CD4-positive, alpha-beta T cell treated with Interleukin-4 for 4 hours (primary cell): ENCODE results near the gene STARD5.
"Not testable (repeated sequence)": the region's sequence is repeated elsewhere in the genome, so short reads cannot be mapped to it uniquely, and the experiment has no call there.

Source experiments
- DNase-seq: peaks from one replicate; pipeline ENCODE4 v3.0.0-alpha.2; 2020

Gene STARD5

GRCh38 chr15:81323944-81324881 lies at the start of gene STARD5:
TSS of gene STARD5 (minus strand) at chr15:81324141. CDS start at chr15:81324099, 42 bp downstream.
- peak; percentile 91 for DNase-seq

DNA sequence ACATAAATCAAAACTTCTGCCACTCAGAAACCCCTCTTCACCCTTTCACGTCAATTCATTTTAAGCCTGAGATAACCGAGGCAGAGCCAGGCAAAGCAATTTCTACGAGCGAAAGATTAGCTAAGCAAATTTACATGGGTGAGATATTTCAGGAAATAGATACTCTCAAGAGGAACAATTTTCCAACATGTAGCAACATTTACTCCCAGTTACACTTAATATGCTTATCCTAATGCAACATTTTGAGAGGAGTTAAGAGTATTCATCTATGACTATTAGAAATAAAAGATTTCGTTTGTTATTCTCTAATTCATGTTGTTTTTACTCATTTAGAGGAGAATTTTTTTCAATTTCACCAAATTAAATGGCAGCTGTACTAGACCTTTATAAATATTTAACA lies 49.2 kb upstream of the STARD5 start:
- DNase-seq: no peak

- DNase-seq: no peak
Measured at GRCh38 chr15:81372575-81372974, 48.6 kb upstream of the STARD5 start.

DNA sequence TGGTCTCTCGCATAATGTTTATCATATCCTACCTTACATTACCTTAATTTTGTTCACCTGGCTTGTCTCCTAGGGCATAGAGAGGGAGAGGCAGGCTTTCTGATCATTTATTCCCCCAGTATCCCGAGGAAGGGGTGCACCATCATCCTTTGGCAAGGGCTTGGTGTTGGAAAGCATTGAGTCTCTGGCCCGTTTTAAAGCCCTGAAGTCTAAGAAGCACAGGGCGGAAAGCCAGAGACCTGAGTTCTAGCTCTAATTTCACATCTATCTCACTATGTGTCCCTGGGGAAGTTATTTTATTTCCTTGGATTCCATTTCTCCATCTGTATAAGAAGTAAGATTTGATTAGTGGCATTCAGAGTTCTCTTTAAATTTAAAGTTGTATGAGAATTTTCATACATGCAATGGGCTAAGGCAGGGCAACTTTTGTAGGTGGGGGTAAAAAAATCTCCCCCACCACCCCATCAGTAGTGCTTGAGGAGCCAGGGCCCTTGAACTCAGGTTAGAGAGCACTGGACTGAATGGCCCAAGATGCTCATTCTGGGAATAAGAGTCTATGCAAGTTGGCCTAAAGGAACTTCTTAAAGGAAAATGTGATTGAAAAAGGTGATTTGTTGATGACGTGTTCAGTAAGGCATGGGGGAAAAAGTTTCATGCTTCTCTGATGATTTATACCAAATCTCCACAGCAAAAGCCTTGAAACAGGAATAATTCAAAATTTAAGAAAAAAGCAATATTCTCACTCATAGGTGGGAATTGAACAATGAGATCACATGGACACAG lies 40.0 kb upstream of the STARD5 start:
- no peak for DNase-seq

- DNase-seq: no peak
Measured at GRCh38 chr15:81363276-81363675, 39.3 kb upstream of the STARD5 start.

DNA sequence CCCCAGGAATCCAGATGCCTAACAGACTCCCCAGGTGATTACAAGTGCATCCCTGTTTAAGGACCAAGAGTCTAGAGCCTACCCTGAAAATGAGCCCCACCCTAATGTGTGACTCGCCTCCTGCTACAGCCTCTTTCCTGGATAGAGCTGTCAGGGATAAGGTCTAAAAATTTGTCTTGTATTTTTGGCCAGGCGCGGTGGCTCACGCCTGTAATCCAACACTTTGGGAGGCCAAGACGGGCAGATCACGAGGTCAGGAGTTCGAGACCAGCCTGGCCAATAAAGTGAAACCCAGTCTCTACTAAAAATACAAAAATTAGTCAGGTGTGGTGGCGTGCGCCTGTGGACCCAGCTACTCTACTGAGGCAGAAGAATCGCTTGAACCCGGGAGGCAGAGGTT lies 38.8 kb upstream of the STARD5 start:
- no peak for DNase-seq

DNA sequence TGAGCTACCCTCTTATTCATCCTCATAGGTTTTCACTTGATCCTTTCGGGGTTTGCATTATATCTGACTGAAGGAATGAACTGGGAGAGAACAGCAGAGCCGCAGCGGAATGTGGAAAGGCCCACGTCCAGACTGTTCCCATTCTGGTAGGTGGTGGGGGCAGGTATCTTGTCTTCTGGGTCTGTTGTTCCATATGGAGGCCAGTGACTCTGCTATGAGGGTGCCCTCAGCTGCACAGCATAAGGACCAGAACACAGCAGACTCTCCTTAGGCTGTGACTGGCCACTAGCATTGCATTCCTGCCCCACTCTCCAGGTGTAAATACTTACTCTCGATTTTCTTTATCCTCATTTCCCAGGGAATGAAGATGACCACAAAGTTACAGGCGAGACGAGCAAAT lies 38.0 kb upstream of the STARD5 start:
- DNase-seq: no peak

- no peak for DNase-seq
Measured at GRCh38 chr15:81360491-81360890, 36.5 kb upstream of the STARD5 start.

- DNase-seq: no peak
Measured at GRCh38 chr15:81358248-81358647, 34.3 kb upstream of the STARD5 start.

GRCh38 chr15:81357180-81357686 lies 33.3 kb upstream of the STARD5 start:
- DNase-seq: no peak

DNA sequence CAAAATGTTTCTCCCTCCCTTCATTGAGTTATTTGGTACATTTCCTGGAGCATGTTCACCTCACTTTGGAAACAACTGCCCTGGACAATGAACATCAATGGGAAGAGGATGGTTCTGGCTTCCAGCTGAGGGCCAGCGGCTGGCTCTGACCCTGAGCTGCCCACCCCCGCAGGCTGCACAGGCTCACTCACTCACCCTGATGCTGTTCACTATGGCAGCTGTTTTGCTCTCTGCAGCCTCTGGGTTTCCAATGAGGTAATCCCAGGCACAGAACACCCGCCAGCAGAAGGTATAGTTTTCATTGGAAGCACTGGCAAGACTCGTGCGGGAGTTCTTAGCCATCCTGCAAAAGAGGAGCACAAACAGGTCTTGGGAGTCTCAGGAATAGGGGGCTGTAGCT lies 32.3 kb upstream of the STARD5 start:
- no peak for DNase-seq

- no peak for DNase-seq
Measured at GRCh38 chr15:81351651-81352050, 27.7 kb upstream of the STARD5 start.

DNA sequence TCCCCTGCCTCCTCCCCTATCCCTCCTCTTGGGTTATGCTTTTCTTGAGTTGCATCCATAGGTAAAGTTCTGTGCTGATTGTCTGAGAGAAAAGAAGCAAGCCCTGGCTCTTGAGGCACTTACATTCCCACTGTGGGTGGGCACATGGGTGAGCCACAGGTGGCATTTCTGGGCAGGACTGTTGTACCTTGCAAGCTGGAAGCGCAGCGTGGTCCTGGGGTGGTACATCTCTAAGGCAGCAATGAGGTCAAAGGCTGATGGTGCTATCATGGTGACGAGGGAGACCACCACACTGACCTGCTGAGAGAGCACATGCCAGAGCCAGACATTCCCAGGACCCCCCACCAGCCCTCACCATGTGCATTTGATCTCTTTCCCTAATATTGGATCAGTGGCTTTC lies 25.3 kb upstream of the STARD5 start:
- DNase-seq: no peak

DNA sequence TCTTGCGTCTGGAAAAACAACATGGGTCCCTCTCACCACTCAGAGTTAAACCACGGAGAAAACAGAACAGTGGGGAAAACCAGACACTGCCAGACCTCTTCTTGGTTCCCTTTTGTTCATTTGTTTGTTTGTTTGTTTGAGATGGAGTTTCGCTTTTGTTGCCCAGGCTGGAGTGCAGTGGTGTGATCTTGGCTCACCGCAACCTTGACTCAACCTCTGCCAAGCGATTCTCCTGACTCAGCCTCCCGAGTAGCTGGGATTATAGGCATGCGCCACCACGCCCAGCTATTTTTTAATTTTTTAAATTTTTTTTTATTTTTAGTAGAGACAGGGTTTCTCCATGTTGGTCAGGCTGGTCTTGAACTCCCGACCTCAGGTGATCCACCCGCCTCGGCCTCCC lies 24.8 kb upstream of the STARD5 start:
- not testable (repeated sequence) for DNase-seq

DNA sequence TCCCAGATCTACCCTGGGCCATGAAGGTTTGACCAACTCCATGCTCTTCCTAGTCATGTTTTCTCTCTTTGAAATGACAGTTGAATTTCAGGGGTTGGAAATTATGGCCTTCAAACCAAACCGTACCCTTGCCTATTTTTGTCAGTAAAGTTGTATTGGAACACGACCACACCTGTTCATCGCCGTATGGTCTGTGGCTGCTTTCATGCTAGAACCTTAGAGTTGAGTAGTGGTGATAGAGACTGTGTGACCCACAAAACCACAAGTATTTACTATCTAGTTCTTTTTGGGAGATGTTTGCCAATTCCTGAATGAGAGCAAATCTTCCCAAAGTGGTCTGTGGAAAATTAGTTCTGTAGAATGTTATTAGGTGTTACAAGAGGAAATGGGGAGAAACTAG lies 24.0 kb upstream of the STARD5 start:
- no peak for DNase-seq

DNA sequence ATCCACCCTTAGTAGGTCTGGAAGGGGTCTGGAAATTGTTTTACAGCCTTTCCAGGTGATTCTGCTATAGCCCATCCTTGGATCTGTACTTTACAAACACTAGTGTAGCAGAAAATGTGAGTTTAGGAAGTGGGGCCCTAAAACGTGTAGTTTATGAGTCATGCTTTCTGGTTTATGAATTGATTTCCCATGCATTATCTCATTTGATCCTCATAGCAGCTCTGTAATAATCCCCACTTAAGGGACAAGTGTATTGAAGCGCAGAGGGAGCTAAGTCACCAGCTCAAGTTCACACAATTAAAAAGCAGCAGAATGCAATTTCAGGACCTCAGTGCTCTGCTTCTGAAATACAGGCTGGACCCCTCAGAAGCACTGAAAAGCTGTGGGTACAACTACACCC lies 22.7 kb upstream of the STARD5 start:
- no peak for DNase-seq

GRCh38 chr15:81343371-81343770 lies 19.4 kb upstream of the STARD5 start:
- no peak for DNase-seq

DNA sequence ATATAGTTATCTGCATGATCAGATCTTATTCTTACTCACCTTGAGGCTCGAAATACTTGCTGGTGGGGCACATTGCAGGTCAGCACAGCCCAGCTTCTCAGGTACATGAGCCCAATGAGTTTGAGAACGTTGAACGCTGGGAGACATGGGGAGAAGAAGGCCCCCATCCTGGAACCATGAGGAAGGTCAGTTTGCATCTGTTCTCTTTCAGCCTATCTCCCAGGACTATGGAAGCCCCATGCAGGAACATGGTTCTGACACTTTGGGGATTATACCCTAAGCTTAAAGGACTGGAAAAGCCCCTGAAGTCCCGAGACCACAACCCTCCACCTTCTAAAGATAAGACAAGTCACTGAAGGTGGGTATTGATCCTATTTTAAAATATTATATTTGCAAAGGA lies 17.4 kb upstream of the STARD5 start:
- no peak for DNase-seq

DNA sequence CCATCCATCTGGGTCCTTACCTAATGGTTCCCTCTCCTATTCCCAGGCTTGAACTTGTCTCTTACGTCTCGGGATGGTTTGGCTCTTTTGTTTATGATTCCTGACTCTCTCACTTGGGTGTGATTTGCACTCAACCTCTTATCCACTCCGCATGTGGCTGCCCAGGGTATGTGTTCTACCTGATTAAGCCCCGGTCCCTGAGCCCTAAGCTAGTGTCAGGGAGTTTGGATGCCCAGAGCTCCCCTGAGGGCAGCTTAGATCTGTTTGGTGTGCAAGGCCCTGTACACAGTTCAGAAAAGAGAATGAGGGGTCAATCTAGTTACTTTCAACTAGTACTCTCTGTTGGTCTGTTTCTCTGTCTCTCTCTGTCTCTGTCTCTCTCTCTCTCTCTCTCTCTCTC lies 15.9 kb upstream of the STARD5 start:
- DNase-seq: no peak

DNA sequence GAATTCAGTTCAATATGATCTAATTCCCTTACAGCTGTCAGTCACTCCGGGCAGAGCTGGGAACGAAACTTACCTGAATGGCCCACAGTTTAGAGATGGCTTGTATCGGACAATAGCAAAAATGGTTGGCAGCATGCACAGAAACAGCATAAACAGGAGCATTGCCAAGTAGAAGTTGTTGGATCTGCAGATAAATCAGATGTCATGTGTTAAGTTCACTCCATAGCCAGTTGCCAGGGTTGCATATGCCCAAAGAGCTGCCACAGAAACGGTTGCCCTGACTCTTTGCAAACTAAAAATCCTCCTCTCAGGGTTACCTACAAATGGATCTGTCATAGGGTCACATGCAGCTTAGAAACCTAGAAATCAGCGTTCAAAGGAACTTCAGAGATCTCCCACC lies 15.4 kb upstream of the STARD5 start:
- no peak for DNase-seq

DNA sequence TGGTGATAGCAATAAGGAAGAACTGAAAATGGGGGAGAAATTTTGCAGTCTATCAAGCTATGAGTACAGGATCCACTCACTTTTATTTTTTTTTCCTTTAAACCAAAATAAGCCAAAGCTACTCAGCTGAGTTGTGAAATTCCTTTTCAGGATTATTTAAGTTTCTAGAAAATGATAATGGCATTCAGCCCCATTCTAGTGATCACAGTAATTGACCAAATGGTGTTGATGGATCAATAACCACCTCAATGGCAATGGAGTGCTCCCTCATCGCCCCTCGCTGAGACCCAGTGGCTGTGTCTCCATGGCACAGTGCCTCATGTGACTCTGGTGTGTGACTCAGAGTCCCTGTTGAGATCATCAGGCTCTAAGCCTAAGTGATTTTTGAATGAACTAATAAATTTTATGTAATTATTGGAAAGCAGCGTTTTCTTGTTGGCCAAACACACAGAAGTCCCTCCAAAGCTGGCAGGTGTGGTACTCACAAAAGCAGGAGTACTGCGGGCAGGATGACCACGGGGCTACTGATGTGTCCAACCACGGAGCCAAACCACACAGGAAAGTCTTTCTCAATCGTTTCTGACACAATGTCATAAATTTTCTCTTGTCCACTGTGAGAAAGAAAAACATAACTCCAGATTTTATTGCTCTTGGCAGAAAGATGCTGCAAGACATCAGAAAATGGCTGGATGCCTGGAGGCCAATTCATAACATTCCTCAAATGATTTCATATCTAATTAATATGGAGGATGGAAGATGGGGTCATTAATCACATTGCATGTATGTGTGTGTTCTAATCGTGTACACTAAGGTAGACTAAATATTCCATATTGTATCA lies 14.4 kb upstream of the STARD5 start:
- DNase-seq: no peak

- DNase-seq: no peak
Measured at GRCh38 chr15:81337713-81338157, 13.8 kb upstream of the STARD5 start.

- DNase-seq: no peak
Measured at GRCh38 chr15:81337241-81337640, 13.3 kb upstream of the STARD5 start.
